Neutrophil (primary cell): ENCODE results near the gene PTCSC3.

ENCODE experiments used
- H3K27ac ChIP-seq: fragments of 200-600 bp; sonication (generic); 2 replicates; pipeline ENCODE4 v1.5.1; 2016; ENCODE audit warnings: mild to moderate bottlenecking, moderate library complexity
- H3K27me3 ChIP-seq: fragments of 200-600 bp; sonication (generic); 2 replicates; pipeline ENCODE4 v1.6.0; 2016; ENCODE audit warnings: mild to moderate bottlenecking
- H3K36me3 ChIP-seq: fragments of 200-600 bp; sonication (generic); 2 replicates; pipeline ENCODE4 v1.5.1; 2017
- H3K4me1 ChIP-seq, 2 experiments: fragments of 200-600 bp in 1 of 2; sonication (generic) in 1 of 2; 1 replicate in 1 of 2; 2 replicates in 1 of 2; pipeline versions ENCODE4 v1.5.1 to v1.6.1; 2013 to 2016; ENCODE audit warnings: low read depth in 1 of 2, low read length in 1 of 2, mild to moderate bottlenecking in 1 of 2, moderate library complexity in 1 of 2; ENCODE audit not compliant: control insufficient read depth in 1 of 2, insufficient read depth in 1 of 2
- H3K4me3 ChIP-seq, 2 experiments: fragments of 200-600 bp in 1 of 2; sonication (generic) in 1 of 2; 1 replicate in 1 of 2; 2 replicates in 1 of 2; pipeline ENCODE4 v1.5.1; 2013 to 2016; ENCODE audit warnings: low read depth in 1 of 2, low read length in 1 of 2, mild to moderate bottlenecking in 1 of 2, moderate library complexity in 1 of 2
- H3K9me3 ChIP-seq: fragments of 200-600 bp; sonication (generic); 2 replicates; pipeline ENCODE4 v1.5.1; 2016
- CTCF ChIP-seq: fragments of 200-600 bp; sonication (generic); IDR thresholded peaks from 2 replicates; pipeline ENCODE4 v1.5.1; 2016; ENCODE audit warnings: antibody characterized with exemption

PTCSC3 gene

GRCh38 chr14:36097356-36097755 is 79.2 kb downstream of the PTCSC3 start:
- no peak for TF ChIP-seq CTCF
- Histone ChIP-seq H3K27ac (no peak overlapping the region), H3K36me3 (no peaks in the 10 kb centered on the region), H3K4me1 (no peaks in the 10 kb centered on the region), H3K27me3 (no peaks in the 10 kb centered on the region), H3K4me3 (no peak overlapping the region), H3K9me3 (no peaks in the 10 kb centered on the region)

- no peak for TF ChIP-seq CTCF
- Histone ChIP-seq H3K27me3 (no peaks in the 10 kb centered on the region), H3K4me1 (no peaks in the 10 kb centered on the region), H3K36me3 (no peaks in the 10 kb centered on the region), H3K4me3 (no peak overlapping the region), H3K9me3 (no peaks in the 10 kb centered on the region), H3K27ac (no peak overlapping the region)
Measured at GRCh38 chr14:36096090-36096489, 80.4 kb downstream of the PTCSC3 start.

- Histone ChIP-seq H3K27me3 (no peaks in the 10 kb centered on the region), H3K36me3 (no peaks in the 10 kb centered on the region)
- no peak for TF ChIP-seq CTCF
Measured at GRCh38 chr14:36094963-36095362, 81.6 kb downstream of the PTCSC3 start.

GRCh38 chr14:36091096-36091495 is 85.4 kb downstream of the PTCSC3 start:
- no peak overlapping the region for H3K4me3 ChIP-seq
- no peaks in the 10 kb centered on the region for H3K4me1 ChIP-seq
- H3K27ac ChIP-seq, result no peak overlapping the region
- no peaks in the 10 kb centered on the region for H3K36me3 ChIP-seq
- H3K9me3 ChIP-seq, result no peaks in the 10 kb centered on the region
- no peak for TF ChIP-seq CTCF
- no peaks in the 10 kb centered on the region for H3K27me3 ChIP-seq

More at GRCh38 chr14:36094963-36095362, 81.6 kb downstream of the PTCSC3 start:
- no peaks in the 10 kb centered on the region for H3K4me1 ChIP-seq
- H3K4me3 ChIP-seq, result no peak overlapping the region
- H3K27ac ChIP-seq, result no peak overlapping the region
- no peaks in the 10 kb centered on the region for H3K9me3 ChIP-seq

- Histone ChIP-seq H3K27ac (no peak overlapping the region), H3K9me3 (no peaks in the 10 kb centered on the region), H3K36me3 (no peaks in the 10 kb centered on the region), H3K4me1 (no peaks in the 10 kb centered on the region), H3K4me3 (no peak overlapping the region), H3K27me3 (no peaks in the 10 kb centered on the region)
- no peak for TF ChIP-seq CTCF
Measured at GRCh38 chr14:36087411-36087810, 89.1 kb downstream of the PTCSC3 start.
